Stromal cell of bone marrow (primary cell): Measurements from ENCODE around the gene COL17A1.

ENCODE experiments used
- DNase-seq: peaks from one replicate; pipeline ENCODE4 v3.0.0-alpha.2; 2012; ENCODE audit warnings: low read depth

COL17A1 gene

GRCh38 chr10:103985726-103986125, 100.0 kb downstream of the COL17A1 start:
- DNase-seq, result no peak

- no peak for DNase-seq
Measured at GRCh38 chr10:103983367-103983911, 102.2 kb downstream of the COL17A1 start.

GRCh38 chr10:103982639-103983038, 103.0 kb downstream of the COL17A1 start:
- DNase-seq, result no peak
